CD14-positive monocyte (primary cell): Measurements from ENCODE around the gene SLC35E3. TPM values are rescaled to one million over a fixed set of nuclear protein-coding genes. Genes with fewer than 3 reads are reported as not detected.

Experiments used
- DNase-seq, 3 donors: peaks; one replicate each; pipeline ENCODE4 v3.0.0-alpha.2; 2011 to 2022
- H2AFZ ChIP-seq: 2 replicates; pipeline ENCODE4 v1.6.0; 2012; ENCODE audit warnings: mild to moderate bottlenecking, low read depth, low read length, inconsistent platforms; ENCODE audit not compliant: insufficient read depth, poor library complexity, severe bottlenecking
- H3K27ac ChIP-seq, 2 donors: 1 replicate in 1 of 2; 2 replicates in 1 of 2; pipeline ENCODE4 v1.5.1; 2012 to 2013; ENCODE audit warnings: low read length in 2 of 2, control low read depth in 1 of 2, inconsistent platforms in 1 of 2, low read depth in 1 of 2, mild to moderate bottlenecking in 1 of 2
- H3K27me3 ChIP-seq, 2 donors: one replicate each; pipeline versions ENCODE4 v1.6.0 to v1.6.1; 2011 to 2013; ENCODE audit warnings: low read length in 2 of 2; ENCODE audit not compliant: control insufficient read depth in 2 of 2, insufficient read depth in 2 of 2
- H3K36me3 ChIP-seq, 2 donors: replicated peaks in 1 of 2; 1 replicate in 1 of 2; 2 replicates in 1 of 2; pipeline versions ENCODE4 v1.5.1 to v1.6.1; 2012 to 2013; ENCODE audit warnings: low read length in 2 of 2, control low read depth in 1 of 2, inconsistent platforms in 1 of 2, mild to moderate bottlenecking in 1 of 2; ENCODE audit not compliant: insufficient read depth in 2 of 2, control insufficient read depth in 1 of 2
- H3K4me1 ChIP-seq, 2 donors: 1 replicate in 1 of 2; 2 replicates in 1 of 2; pipeline versions ENCODE4 v1.5.1 to v1.6.1; 2012 to 2013; ENCODE audit warnings: low read length in 2 of 2, control low read depth in 1 of 2, inconsistent platforms in 1 of 2, mild to moderate bottlenecking in 1 of 2, moderate library complexity in 1 of 2; ENCODE audit not compliant: insufficient read depth in 2 of 2, control insufficient read depth in 1 of 2
- H3K4me2 ChIP-seq: replicated peaks from 2 replicates; pipeline ENCODE3; 2012; ENCODE audit warnings: low read length, moderate library complexity, mild to moderate bottlenecking; ENCODE audit not compliant: poor library complexity, severe bottlenecking; ENCODE audit errors: extremely low read depth
- H3K4me3 ChIP-seq, 3 experiments: fragments of 200-600 bp in 1 of 3; sonication (generic) in 1 of 3; replicated peaks in 1 of 3; 1 replicate in 2 of 3; 2 replicates in 1 of 3; pipeline ENCODE4 v1.5.1; 2011 to 2013; ENCODE audit warnings: low read length in 3 of 3, mild to moderate bottlenecking in 3 of 3, control low read depth in 2 of 3, low read depth in 2 of 3, inconsistent platforms in 1 of 3, moderate library complexity in 1 of 3
- H3K79me2 ChIP-seq: 2 replicates; pipeline ENCODE4 v1.6.0; 2012; ENCODE audit warnings: mild to moderate bottlenecking, control low read depth, inconsistent platforms, low read length, moderate library complexity; ENCODE audit not compliant: insufficient read depth
- H3K9ac ChIP-seq: 2 replicates; pipeline ENCODE4 v1.6.0; 2017; ENCODE audit warnings: low read length, mild to moderate bottlenecking; ENCODE audit not compliant: insufficient read depth, poor library complexity, severe bottlenecking
- H3K9me3 ChIP-seq, 2 donors: replicated peaks in 1 of 2; 1 replicate in 1 of 2; 2 replicates in 1 of 2; pipeline versions ENCODE4 v1.5.1 to v1.6.1; 2012 to 2013; ENCODE audit warnings: low read length in 2 of 2, control low read depth in 1 of 2; ENCODE audit not compliant: control insufficient read depth in 1 of 2, insufficient read depth in 1 of 2
- H4K20me1 ChIP-seq: 2 replicates; pipeline ENCODE4 v1.6.0; 2012; ENCODE audit warnings: mild to moderate bottlenecking, low read length, control low read depth, moderate library complexity; ENCODE audit not compliant: insufficient read depth
- H3K27ac Mint-ChIP-seq, 7 donors: one replicate each; pipeline ENCODE4 v1.8.0; 2020; ENCODE audit warnings: mild to moderate bottlenecking in 7 of 7, mixed read lengths in 7 of 7, moderate library complexity in 6 of 7, inconsistent platforms in 2 of 7
- H3K27me3 Mint-ChIP-seq, 3 donors: one replicate each; pipeline ENCODE4 v1.8.0; 2021 to 2022; ENCODE audit warnings: low read depth in 3 of 3, mild to moderate bottlenecking in 3 of 3, mixed read lengths in 3 of 3, moderate library complexity in 3 of 3, inconsistent platforms in 1 of 3
- H3K36me3 Mint-ChIP-seq, 2 donors: one replicate each; pipeline ENCODE4 v1.8.0; 2020; ENCODE audit warnings: mixed read lengths in 2 of 2, inconsistent platforms in 1 of 2, mild to moderate bottlenecking in 1 of 2
- H3K4me1 Mint-ChIP-seq: one replicate; pipeline ENCODE4 v1.8.0; 2020; ENCODE audit warnings: mild to moderate bottlenecking, mixed read lengths
- H3K4me3 Mint-ChIP-seq, 2 donors: one replicate each; pipeline ENCODE4 v1.8.0; 2020; ENCODE audit warnings: mild to moderate bottlenecking in 2 of 2, mixed read lengths in 2 of 2, moderate library complexity in 1 of 2
- H3K9me3 Mint-ChIP-seq, 7 donors: one replicate each; pipeline ENCODE4 v1.8.0; 2020 to 2022; ENCODE audit warnings: mixed read lengths in 7 of 7, mild to moderate bottlenecking in 6 of 7, moderate library complexity in 6 of 7, inconsistent platforms in 2 of 7
- CTCF ChIP-seq: fragments of 200-600 bp; IDR thresholded peaks from one replicate; pipeline ENCODE4 v1.8.0; 2022; ENCODE audit warnings: antibody characterized with exemption, mild to moderate bottlenecking
- WGBS: methylation state at CpG from one replicate; pipeline ENCODE4 v1.1.5; 2013; ENCODE audit warnings: missing lambda C conversion rate; ENCODE audit not compliant: insufficient coverage; 5-methylcytosine and 5-hydroxymethylcytosine counted together
- intact Hi-C, 2 donors: fragments of 100-400 bp; cut with micrococcal nuclease; formaldehyde crosslinking; loops; one replicate each; pipeline versions ENCODE4 v1.15.0 to v1.15.1; 2023
- polyA plus RNA-seq, 3 donors: library from polyadenylated mRNA; depleted of rRNA in 1 of 3; unstranded in 2 of 3; stranded (reverse) in 1 of 3; fragments of 300-500 nt in 2 of 3; fragments of >200 nt in 1 of 3; fragmentation: Illumina TruSeq in 2 of 3; gene quantifications; 1 replicate in 2 of 3; 2 replicates in 1 of 3; pipeline ENCODE4 v1.2.3, GENCODE V29; 2012 to 2021

The SLC35E3 gene
- polyA plus RNA-seq, 3 donors = 4.3 to 12.4 (median 10.9) TPM

- Histone ChIP-seq H3K4me2 (no peak overlapping the region), H3K79me2 (peaks cover 5% of the 10 kb centered on the region), H3K4me3 (no peak overlapping the region), H3K9me3 (no peaks in the 10 kb centered on the region), H3K27me3 (no peaks in the 10 kb centered on the region), H3K27ac (no peak overlapping the region), H2AFZ (no peak overlapping the region), H3K4me1 (peaks cover 16 to 26% of the 10 kb centered on the region in 2 donors), H4K20me1 (no peaks in the 10 kb centered on the region), H3K36me3 (peaks cover 18 to 52% of the 10 kb centered on the region in 2 donors), H3K9ac (no peak overlapping the region)
- Mint-ChIP-seq H3K4me1 (peaks cover 25% of the 10 kb centered on the region), H3K9me3 (no peaks in the 10 kb centered on the region), H3K27me3 (peaks cover 0 to 2% (median 0%) of the 10 kb centered on the region in 3 donors), H3K36me3 (peaks cover 37 to 44% of the 10 kb centered on the region in 2 donors), H3K27ac (no peak overlapping the region), H3K4me3 (no peak overlapping the region)
- no peak for TF ChIP-seq CTCF
- intact Hi-C loops = no loop called here
- 97% methylated on average over 4 of the region's 4 CpGs for WGBS
- no peak for DNase-seq
Measured at GRCh38 chr12:68750506-68750905, 4.5 kb downstream of the SLC35E3 start.

- Histone ChIP-seq H3K4me1 (no peaks in the 10 kb centered on the region), H3K79me2 (no peaks in the 10 kb centered on the region), H2AFZ (no peak overlapping the region), H3K9ac (no peak overlapping the region), H3K27ac (no peak overlapping the region), H3K27me3 (no peaks in the 10 kb centered on the region), H3K4me2 (no peak overlapping the region), H3K4me3 (no peak overlapping the region), H3K9me3 (no peaks in the 10 kb centered on the region), H3K36me3 (peaks cover 28 to 74% of the 10 kb centered on the region in 2 donors), H4K20me1 (no peaks in the 10 kb centered on the region)
- no peak overlapping the region for H3K4me3 Mint-ChIP-seq
- H3K27ac Mint-ChIP-seq = peak overlapping the region in 1 of 7 donors; percentile 58
- TF ChIP-seq CTCF = no peak
- H3K9me3 Mint-ChIP-seq = no peaks in the 10 kb centered on the region
- intact Hi-C loops = no loop called here
- H3K4me1 Mint-ChIP-seq = no peaks in the 10 kb centered on the region
- no peak for DNase-seq
- no CpG with 5 or more reads among the region's 4 CpGs for WGBS
- H3K36me3 Mint-ChIP-seq = peaks cover 55 to 81% of the 10 kb centered on the region in 2 donors
- peaks cover 0 to 2% (median 0%) of the 10 kb centered on the region in 3 donors for H3K27me3 Mint-ChIP-seq
Measured at GRCh38 chr12:68755536-68756243, 9.7 kb downstream of the SLC35E3 start.
